Activated CD4-positive, alpha-beta T cell treated with anti-CD3 and anti-CD28 coated beads for 36 hours (primary cell): ENCODE results near the gene CDH4. TPM values are rescaled to one million over a fixed set of nuclear protein-coding genes. Genes with fewer than 3 reads are reported as not detected.

Experiments
- ATAC-seq: fragments of 200-7000 bp; cut with Tn5 transposase; one replicate; pipeline ENCODE4 v1.10.0; 2021; ENCODE audit warnings: mild to moderate bottlenecking, moderate library complexity
- CTCF ChIA-PET: fragments of 350-600 bp; sonication (Branson Sonifier 250); formaldehyde crosslinking; loops from one replicate; lab custom pipeline; 2021; ENCODE audit warnings: antibody characterized with exemption; lab: Charles Lee
- POLR2A ChIA-PET: fragments of 350-600 bp; sonication (Branson Sonifier 250); formaldehyde crosslinking; loops from one replicate; lab custom pipeline; 2021; ENCODE audit warnings: antibody characterized with exemption, inconsistent platforms; lab: Charles Lee
- DNase-seq: peaks from one replicate; pipeline ENCODE4 v3.0.0-alpha.2; 2020
- H3K27ac Mint-ChIP-seq: one replicate; pipeline ENCODE4 v1.8.0; 2021; ENCODE audit warnings: mixed read lengths
- H3K27me3 Mint-ChIP-seq: one replicate; pipeline ENCODE4 v1.8.0; 2021; ENCODE audit warnings: mixed read lengths
- H3K36me3 Mint-ChIP-seq: one replicate; pipeline ENCODE4 v1.8.0; 2021; ENCODE audit warnings: low read depth, mixed read lengths
- H3K4me1 Mint-ChIP-seq: one replicate; pipeline ENCODE4 v1.8.0; 2021; ENCODE audit warnings: mixed read lengths
- H3K4me3 Mint-ChIP-seq: one replicate; pipeline ENCODE4 v1.8.0; 2021; ENCODE audit warnings: mild to moderate bottlenecking, moderate library complexity, mixed read lengths
- H3K9me3 Mint-ChIP-seq: one replicate; pipeline ENCODE4 v1.8.0; 2021; ENCODE audit warnings: low read depth, mixed read lengths
- intact Hi-C, 2 experiments: fragments of 100-400 bp; cut with DNase I in 1 of 2; cut with micrococcal nuclease in 1 of 2; formaldehyde crosslinking; loops; one replicate each; pipeline versions ENCODE4 v1.14.2 to v1.15.1; 2022 to 2024; cut with DNase I, micrococcal nuclease
- total RNA-seq, 2 experiments: library from RNA; stranded (reverse); gene quantifications; one replicate each; pipeline ENCODE4 v1.2.3, GENCODE V29; 2021

Gene CDH4
- total RNA-seq, 2 experiments from 2014 or later: not detected

DNA sequence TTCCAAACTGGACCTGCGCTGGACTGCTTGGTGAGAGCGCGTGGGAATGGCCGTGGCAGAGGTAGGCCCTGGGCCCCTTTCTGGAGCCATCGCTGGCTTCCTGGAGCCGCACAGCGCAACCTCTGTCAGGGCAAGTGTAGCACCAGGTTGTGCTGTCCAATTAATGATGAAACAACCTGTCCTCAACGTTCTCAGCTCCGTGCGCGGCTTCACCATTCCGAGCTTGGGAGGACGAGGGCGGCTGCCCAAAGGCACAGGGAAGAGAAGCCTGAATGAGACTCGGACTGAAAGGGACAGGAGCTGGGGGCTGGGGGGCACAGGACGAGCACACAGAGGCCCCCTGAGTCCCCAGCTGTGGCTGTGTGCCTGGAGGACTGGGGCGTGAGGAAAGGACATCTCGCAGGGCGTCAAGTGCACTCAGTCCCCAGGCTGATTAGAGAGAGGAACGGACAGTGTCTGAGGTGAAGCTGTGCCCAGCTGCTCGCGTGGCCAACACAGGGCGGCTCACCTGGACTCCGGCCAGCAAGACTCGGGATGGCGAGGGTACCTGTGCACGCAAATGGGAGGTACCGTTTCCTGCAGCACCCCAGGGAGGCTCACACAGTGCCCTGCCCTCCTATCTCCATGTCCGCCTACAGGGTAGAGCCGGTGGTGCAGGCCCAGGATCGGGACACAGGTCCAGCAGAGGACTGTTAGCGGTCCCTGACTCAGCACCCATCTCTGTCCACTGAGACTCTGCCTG is 410.3 kb downstream of the CDH4 start:
- H3K4me3 Mint-ChIP-seq: no peak overlapping the region
- H3K27ac Mint-ChIP-seq: no peak overlapping the region
- ChIA-PET CTCF (no interaction called here), POLR2A (no interaction called here)
- no peak for ATAC-seq
- intact Hi-C loops: no loop called here
- H3K9me3 Mint-ChIP-seq: no peaks in the 10 kb centered on the region
- DNase-seq: no peak
- H3K4me1 Mint-ChIP-seq: no peaks in the 10 kb centered on the region
- no peaks in the 10 kb centered on the region for H3K36me3 Mint-ChIP-seq
- no peaks in the 10 kb centered on the region for H3K27me3 Mint-ChIP-seq

DNA sequence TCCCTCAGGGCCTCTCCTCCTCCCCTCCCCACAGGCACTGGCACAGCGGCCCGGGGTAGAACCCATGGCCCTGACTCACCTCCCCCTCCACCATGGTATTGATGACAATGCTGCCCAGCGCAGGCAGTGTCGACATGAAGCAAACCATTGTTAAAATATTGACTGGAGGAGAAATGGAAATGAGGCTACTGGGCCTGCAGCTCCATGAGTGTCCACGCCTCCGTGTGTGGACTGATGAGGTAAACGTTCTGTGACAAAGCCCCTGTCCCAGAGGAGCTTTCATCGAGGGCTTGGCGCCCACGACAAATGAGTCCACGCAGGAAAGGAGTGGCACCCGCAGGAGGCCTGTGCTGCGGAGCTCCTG is 410.9 kb downstream of the CDH4 start:
- no peak overlapping the region for H3K27ac Mint-ChIP-seq
- DNase-seq: no peak
- H3K4me1 Mint-ChIP-seq: no peaks in the 10 kb centered on the region
- no peak overlapping the region for H3K4me3 Mint-ChIP-seq
- H3K9me3 Mint-ChIP-seq: no peaks in the 10 kb centered on the region
- POLR2A ChIA-PET: no interaction called here
- no peaks in the 10 kb centered on the region for H3K36me3 Mint-ChIP-seq
- no peaks in the 10 kb centered on the region for H3K27me3 Mint-ChIP-seq
- intact Hi-C loops: no loop called here
- CTCF ChIA-PET: no interaction called here
- no peak for ATAC-seq

DNA sequence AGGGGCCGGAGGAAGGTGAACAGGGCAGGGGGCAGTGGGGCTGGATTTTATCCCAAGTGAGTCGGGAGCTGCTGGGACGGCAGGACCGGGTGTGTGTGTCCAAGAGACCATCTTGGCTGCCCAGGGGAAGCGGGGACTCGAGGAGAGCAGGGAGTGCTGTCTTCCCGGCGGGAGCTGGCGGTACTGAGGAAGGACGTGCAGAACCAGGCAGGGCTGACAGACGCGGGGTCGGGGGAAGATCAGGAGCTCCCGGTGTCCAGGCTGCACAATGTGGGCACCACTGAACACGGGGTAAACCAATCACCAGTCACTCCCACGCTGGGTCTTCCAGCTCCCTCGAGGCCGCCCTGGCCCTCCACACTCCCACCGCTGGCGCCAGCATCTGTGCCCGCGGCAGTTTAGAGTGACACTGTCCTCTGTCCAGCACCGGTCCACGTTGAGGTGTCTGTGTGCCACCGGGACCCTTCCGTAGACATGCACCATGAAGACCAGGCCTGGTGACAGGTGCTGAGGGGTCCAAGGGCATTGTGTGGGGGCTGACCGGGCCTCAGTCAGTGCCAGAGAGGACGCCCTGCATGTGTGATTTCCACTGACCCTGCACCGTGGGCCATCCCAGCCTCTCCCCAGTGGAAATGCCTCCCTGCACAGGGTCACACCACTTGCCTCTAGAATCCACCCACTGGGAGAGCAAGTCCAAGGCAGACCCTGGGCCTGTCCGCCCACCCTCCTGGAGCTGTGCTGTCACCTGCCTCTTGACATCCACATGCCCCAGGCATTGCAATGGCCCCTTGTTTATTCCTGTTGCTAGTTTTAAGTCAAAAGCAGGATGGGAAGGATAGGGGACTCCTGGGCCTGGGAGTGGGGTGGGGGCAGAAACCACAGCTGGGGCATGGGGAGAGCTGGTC is 411.7 kb downstream of the CDH4 start:
- ATAC-seq (no peak), DNase-seq (no peak)
- ChIA-PET POLR2A (no interaction called here), CTCF (no interaction called here)
- Mint-ChIP-seq H3K4me3 (no peak overlapping the region), H3K36me3 (no peaks in the 10 kb centered on the region), H3K27ac (no peak overlapping the region), H3K27me3 (no peaks in the 10 kb centered on the region), H3K9me3 (no peaks in the 10 kb centered on the region), H3K4me1 (no peaks in the 10 kb centered on the region)
- intact Hi-C loops: no loop called here

DNA sequence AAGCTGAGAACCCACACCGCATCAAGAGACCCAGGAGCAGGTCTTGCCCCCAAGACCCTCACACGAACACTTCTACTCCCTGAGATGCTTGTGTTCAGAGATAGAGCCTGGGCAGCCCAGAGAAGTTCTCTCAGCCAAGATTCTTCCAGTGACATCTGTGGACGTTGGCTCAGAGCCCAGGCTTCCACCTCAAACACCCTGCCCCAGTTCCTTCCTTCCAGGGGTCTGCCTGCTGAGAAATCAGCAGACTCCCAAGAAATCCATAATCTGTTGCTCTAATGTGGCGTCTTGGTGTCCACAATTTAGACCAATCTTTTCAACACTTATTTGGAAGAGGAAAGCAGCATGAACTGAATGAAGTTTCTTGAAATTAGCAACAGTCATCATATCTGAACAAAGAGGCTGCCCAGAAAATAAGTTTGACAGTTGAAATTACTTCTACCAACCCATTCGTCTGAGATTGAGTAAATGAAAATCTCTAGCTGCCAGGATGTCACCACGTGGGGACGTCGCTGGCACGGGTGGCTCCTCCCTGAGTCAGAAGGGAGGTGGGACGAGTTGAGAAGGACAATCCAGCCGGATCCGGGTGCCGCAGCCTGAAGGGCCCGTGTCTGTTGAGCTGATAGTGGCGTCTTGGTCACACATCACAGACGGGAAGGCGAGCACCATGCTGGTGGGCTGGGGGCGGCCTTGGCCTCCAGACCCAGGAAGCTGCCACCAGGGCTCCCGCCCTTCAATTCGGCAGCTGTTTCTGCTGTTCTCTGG is 412.7 kb downstream of the CDH4 start:
- ChIA-PET POLR2A (no interaction called here), CTCF (interaction anchor here (0.7 kb wide), 1 partner anchor 29 kb away, joined by 3 read pairs; no protein-coding TSS in a partner anchor)
- Mint-ChIP-seq H3K27me3 (no peaks in the 10 kb centered on the region), H3K9me3 (no peaks in the 10 kb centered on the region), H3K4me3 (no peak overlapping the region), H3K4me1 (no peaks in the 10 kb centered on the region), H3K27ac (no peak overlapping the region), H3K36me3 (no peaks in the 10 kb centered on the region)
- ATAC-seq (no peak), DNase-seq (no peak)
- intact Hi-C loops: no loop called here

DNA sequence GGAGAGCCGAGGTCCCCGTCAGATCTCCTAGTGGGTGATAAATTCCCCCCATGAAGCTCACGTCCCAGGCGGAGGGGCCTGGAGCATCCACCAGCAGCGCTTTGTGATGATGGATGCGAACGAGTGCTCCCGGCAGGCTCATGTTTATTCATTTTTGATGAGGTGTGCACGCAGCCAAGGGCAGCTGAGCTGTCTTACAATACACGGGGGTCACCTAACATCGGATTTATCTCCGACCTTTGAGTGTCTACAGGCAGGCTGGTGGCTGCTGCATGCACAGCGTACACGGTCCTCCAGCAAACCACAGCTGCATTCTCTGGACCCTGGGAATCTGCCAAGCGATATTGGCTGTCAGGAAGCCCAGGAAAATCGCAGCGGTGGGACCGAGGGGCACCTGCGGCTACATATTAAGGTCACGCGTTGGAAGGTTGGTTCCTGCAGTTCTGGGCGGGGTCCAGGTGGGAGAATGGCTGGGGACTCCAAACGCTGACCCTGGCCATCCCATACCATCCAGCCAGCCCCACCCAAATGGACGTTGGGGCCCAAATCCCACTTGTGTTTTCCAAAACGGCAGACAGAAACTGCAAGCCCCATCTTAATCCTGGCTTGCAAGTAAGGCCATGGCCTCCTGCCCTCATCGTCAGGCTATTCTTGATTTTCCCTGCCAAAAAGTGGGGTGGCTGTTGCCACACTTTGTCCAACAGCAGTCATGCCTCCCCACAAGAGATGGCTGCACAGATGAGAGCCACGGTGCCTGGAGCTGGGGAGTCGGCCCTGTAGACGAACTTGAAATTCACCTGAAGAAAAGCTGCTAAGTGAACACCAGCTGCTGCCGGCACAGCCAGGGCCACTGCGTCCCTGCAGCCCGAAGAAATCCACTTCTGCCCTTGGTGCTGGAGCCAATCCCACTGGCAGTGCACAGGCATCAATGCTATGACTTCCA is 413.7 kb downstream of the CDH4 start:
- POLR2A ChIA-PET: no interaction called here
- no peak for DNase-seq
- H3K4me1 Mint-ChIP-seq: no peaks in the 10 kb centered on the region
- ATAC-seq: no peak
- no peaks in the 10 kb centered on the region for H3K36me3 Mint-ChIP-seq
- intact Hi-C loops: no loop called here
- no peaks in the 10 kb centered on the region for H3K9me3 Mint-ChIP-seq
- H3K4me3 Mint-ChIP-seq: no peak overlapping the region
- no peak overlapping the region for H3K27ac Mint-ChIP-seq
- H3K27me3 Mint-ChIP-seq: no peaks in the 10 kb centered on the region
- CTCF ChIA-PET: no interaction called here

DNA sequence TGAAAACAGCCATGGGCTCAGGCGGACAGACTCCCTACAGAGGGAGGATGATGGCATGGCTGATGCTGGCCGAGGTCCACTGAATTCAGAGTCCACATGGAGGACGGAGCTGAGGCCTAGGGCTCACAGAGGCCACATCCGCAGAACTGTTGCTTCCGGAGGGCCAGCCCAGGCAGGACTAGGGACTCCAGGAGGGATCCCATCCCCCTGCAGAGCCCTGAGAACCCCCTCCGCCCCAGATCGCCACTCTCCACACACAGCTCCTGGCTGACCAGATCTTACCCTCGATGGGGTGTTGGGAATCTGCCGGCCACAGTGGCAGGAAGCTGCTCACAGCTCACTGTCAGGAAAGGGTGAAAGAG is 414.4 kb downstream of the CDH4 start:
- H3K36me3 Mint-ChIP-seq: no peaks in the 10 kb centered on the region
- no peak for DNase-seq
- POLR2A ChIA-PET: no interaction called here
- no peak overlapping the region for H3K4me3 Mint-ChIP-seq
- intact Hi-C loops: no loop called here
- no peak overlapping the region for H3K27ac Mint-ChIP-seq
- H3K27me3 Mint-ChIP-seq: no peaks in the 10 kb centered on the region
- CTCF ChIA-PET: no interaction called here
- H3K4me1 Mint-ChIP-seq: no peaks in the 10 kb centered on the region
- H3K9me3 Mint-ChIP-seq: no peaks in the 10 kb centered on the region
- ATAC-seq: no peak

DNA sequence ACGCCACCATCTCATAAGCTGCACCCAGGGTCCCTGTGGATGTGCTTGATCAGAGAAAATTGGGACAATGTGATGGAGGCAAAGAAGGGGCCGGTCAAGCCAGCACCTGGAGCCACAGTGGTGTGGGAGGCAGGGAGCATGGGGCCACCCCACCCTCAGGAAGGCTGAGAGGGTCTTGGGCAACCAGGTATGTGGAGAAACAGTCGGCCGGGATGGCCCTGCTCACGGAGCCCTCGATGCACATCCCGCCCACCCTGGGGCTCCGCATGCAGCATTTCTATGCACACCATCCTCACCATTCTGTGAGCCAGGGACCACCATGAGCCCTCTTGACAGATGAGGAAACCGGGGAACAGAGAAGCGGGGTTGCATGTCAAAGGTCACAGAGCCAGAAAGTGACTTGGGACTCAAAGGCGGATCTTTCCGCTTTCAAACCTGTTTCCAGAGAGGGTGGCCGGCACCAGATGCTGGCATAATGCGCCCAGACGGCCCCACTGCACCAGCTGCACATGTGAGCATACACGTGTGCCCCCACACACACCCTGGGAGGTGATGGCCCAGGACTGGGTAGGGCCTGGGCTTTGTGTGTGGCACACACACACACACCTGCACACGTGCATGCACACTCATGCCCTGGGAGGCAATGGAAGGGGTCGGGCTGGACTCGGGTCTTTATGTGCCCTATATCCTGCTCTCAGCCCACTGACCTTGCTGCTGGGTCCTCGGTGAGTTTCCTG is 415.2 kb downstream of the CDH4 start:
- CTCF ChIA-PET: no interaction called here
- POLR2A ChIA-PET: interaction anchor here (0.6 kb wide), 1 partner anchor 10 kb away, joined by 3 read pairs; no protein-coding TSS in a partner anchor
- no peak overlapping the region for H3K4me3 Mint-ChIP-seq
- no peak overlapping the region for H3K27ac Mint-ChIP-seq
- intact Hi-C loops: no loop called here
- no peaks in the 10 kb centered on the region for H3K4me1 Mint-ChIP-seq
- DNase-seq (no peak), ATAC-seq (no peak)
- no peaks in the 10 kb centered on the region for H3K27me3 Mint-ChIP-seq
- no peaks in the 10 kb centered on the region for H3K36me3 Mint-ChIP-seq
- H3K9me3 Mint-ChIP-seq: no peaks in the 10 kb centered on the region

DNA sequence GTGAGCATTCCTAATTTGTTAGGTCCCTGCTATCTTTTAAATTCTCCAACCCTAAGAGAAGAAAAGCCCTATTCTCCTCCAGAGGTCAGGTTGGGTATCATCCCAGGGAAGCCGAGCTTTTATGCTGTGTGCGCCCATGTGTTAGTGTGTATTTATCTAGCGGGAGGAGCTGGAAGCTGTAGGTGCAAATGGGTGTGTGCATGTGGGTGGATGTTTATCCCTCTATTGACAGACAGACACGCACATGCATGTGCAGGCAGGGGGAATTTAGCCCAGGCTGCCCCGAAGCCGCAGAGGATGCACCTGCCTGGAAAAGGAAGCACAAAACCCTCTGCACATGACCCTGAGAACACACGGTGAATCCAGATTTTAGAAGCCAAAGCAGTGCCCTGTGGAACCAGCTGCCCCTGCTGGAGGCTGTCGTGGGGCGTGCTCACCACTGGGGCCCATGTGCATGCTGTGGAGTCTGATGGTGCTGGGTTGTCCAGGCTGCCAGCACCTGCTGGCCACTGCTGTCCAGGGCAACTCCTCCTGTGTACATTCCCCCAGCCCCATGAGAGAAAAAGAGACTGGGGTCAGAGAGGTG is 416.1 kb downstream of the CDH4 start:
- no peak for DNase-seq
- Mint-ChIP-seq H3K27me3 (no peaks in the 10 kb centered on the region), H3K4me1 (no peaks in the 10 kb centered on the region), H3K4me3 (no peak overlapping the region), H3K36me3 (no peaks in the 10 kb centered on the region), H3K27ac (no peak overlapping the region), H3K9me3 (no peaks in the 10 kb centered on the region)
- CTCF ChIA-PET: no interaction called here
- POLR2A ChIA-PET: interaction anchor here (0.6 kb wide), 1 partner anchor 11 kb away, joined by 3 read pairs; no protein-coding TSS in a partner anchor
- intact Hi-C loops: no loop called here
- no peak for ATAC-seq

DNA sequence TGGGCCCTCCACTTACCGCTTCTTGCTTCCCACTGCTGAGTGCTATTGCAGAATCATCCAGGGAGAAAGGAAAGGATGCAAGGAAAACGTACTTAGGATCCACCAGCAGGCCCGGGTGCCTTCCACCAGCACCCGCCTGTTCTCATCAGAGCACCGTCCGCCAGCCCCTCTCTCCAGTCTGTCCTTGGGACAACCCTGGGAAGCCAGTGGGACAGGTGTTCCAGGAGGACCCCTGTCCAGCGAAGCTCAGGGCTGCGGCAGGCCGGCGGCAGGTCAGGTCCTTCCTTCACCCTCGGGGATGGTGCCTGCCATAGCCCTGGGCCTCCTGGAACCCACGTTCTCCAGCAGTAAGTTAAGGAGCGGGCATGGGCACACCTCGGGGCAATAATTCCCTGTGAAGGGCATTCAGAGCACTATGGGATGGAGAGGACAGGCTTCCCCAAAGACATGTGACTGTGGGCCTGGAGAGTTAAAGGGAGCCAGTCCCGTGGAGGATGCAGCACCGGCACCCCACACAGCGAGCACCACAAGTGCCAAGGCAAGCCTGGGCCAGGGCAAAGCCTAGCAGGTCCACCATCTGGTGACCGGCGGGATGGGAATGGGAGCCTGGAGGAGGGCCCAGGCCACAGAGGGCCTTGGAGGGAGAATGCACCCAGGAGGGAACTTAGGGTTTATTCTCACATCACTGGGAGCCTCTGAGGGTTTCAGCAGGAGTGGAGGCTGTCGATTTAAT is 416.9 kb downstream of the CDH4 start:
- Mint-ChIP-seq H3K27me3 (no peaks in the 10 kb centered on the region), H3K36me3 (no peaks in the 10 kb centered on the region), H3K4me1 (no peaks in the 10 kb centered on the region), H3K9me3 (no peaks in the 10 kb centered on the region), H3K4me3 (no peak overlapping the region), H3K27ac (no peak overlapping the region)
- ChIA-PET CTCF (no interaction called here), POLR2A (no interaction called here)
- intact Hi-C loops: no loop called here
- ATAC-seq (no peak), DNase-seq (no peak)

DNA sequence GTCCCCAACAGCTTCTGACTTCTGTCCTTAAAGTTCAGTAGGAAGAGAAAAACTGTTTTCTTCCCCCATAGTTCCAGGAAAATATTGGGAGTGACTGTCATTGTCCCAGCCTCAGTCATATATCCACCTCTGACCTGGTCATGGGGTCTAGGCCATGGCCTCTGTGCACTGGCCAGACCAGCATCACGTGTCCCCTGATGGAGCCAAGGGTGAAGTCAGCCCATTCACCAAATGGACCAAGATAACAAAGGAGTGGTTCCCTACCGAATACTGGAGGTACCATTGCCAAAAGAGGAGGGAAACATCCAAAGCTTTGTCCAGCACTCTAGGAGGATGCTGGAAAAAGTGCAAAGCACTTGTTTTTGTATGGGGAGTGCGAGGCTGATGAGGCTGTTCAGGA is 418.2 kb downstream of the CDH4 start:
- ATAC-seq: no peak
- H3K4me1 Mint-ChIP-seq: no peaks in the 10 kb centered on the region

More for the DNA sequence above, 418.2 kb downstream of the CDH4 start:
- intact Hi-C loops: no loop called here
- no peaks in the 10 kb centered on the region for H3K27me3 Mint-ChIP-seq
- CTCF ChIA-PET: interaction anchor here (0.5 kb wide), 1 partner anchor 68 kb away, joined by 4 read pairs; no protein-coding TSS in a partner anchor
- no peak overlapping the region for H3K27ac Mint-ChIP-seq
- H3K36me3 Mint-ChIP-seq: no peaks in the 10 kb centered on the region
- no peak overlapping the region for H3K4me3 Mint-ChIP-seq
- POLR2A ChIA-PET: no interaction called here
- DNase-seq: no peak
- no peaks in the 10 kb centered on the region for H3K9me3 Mint-ChIP-seq
